Body of pancreas (tissue), 4 donors: Measurements from ENCODE around the gene SLC7A7.

Experiments used
- CTCF ChIP-seq, 7 experiments: fragments of 450-650 bp in 4 of 7; fragments of 200-600 bp in 3 of 7; sonication (generic) in 3 of 7; IDR thresholded peaks; one replicate each; pipeline ENCODE4 v1.5.1; 2016 to 2019; ENCODE audit warnings: antibody characterized with exemption in 7 of 7
- POLR2A ChIP-seq, 3 donors: fragments of 450-650 bp; IDR thresholded peaks; one replicate each; pipeline ENCODE4 v1.6.1; 2016; ENCODE audit warnings: antibody characterized with exemption in 3 of 3, mild to moderate bottlenecking in 2 of 3

GRCh38 chr14:22845821-22846625 lies 30.8 kb upstream of the SLC7A7 start:
- TF ChIP-seq CTCF (IDR thresholded peaks at IDR 0.05), result no peak
- no peak for TF ChIP-seq POLR2A (IDR thresholded peaks at IDR 0.05)
